ENCODE data around the gene RAPGEF2.

The RAPGEF2 gene

DNA sequence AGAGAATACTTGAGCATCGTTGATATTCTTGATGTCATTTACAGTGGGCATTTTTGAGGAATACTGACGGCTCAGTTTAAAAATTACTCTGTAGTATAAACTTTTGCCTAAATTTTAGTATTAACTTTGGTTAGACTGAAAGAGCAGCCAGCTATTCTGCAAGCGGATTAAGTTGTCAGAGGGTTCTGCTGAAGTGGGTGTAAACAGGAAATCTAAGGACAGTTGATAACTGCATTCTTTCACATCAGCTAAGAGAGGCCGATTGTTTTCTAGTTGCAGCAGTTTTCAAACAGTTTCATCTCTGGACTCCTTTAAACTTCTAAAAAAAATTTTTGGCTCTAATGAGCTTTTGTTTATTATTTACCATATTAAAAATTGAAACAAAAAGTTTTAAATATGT lies 149.6 kb downstream of the RAPGEF2 start:
- Mint-ChIP-seq H3K4me1 (peaks cover 14% of the 10 kb centered on the region), H3K4me3 (no peak overlapping the region), H3K27me3 (ENCODE audit: low read depth) (no peaks in the 10 kb centered on the region)

GRCh38 chr4:159256037-159256436 lies 153.2 kb downstream of the RAPGEF2 start:
- no peak overlapping the region for H3K4me3 Mint-ChIP-seq
- H3K27me3 Mint-ChIP-seq (ENCODE audit: low read depth): no peaks in the 10 kb centered on the region
- no peaks in the 10 kb centered on the region for H3K4me1 Mint-ChIP-seq
- H3K9me3 Mint-ChIP-seq: peaks cover 12% of the 10 kb centered on the region
- TF ChIP-seq, protein P1, sequence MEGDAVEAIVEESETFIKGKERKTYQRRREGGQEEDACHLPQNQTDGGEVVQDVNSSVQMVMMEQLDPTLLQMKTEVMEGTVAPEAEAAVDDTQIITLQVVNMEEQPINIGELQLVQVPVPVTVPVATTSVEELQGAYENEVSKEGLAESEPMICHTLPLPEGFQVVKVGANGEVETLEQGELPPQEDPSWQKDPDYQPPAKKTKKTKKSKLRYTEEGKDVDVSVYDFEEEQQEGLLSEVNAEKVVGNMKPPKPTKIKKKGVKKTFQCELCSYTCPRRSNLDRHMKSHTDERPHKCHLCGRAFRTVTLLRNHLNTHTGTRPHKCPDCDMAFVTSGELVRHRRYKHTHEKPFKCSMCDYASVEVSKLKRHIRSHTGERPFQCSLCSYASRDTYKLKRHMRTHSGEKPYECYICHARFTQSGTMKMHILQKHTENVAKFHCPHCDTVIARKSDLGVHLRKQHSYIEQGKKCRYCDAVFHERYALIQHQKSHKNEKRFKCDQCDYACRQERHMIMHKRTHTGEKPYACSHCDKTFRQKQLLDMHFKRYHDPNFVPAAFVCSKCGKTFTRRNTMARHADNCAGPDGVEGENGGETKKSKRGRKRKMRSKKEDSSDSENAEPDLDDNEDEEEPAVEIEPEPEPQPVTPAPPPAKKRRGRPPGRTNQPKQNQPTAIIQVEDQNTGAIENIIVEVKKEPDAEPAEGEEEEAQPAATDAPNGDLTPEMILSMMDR (IDR thresholded peaks at IDR 0.05; ENCODE audit: unreplicated experiment in 3 of 3): no peak
- H3K36me3 Mint-ChIP-seq (ENCODE audit: low read depth): peaks cover 48% of the 10 kb centered on the region
- H3K27ac Mint-ChIP-seq: no peak overlapping the region

More for the DNA sequence above, 149.6 kb downstream of the RAPGEF2 start:
- Mint-ChIP-seq H3K9me3 (peaks cover 12% of the 10 kb centered on the region), H3K36me3 (ENCODE audit: low read depth) (peaks cover 48% of the 10 kb centered on the region), H3K27ac (no peak overlapping the region)
- TF ChIP-seq, protein P1 (IDR thresholded peaks at IDR 0.05; ENCODE audit: unreplicated experiment in 3 of 3): no peak

DNA sequence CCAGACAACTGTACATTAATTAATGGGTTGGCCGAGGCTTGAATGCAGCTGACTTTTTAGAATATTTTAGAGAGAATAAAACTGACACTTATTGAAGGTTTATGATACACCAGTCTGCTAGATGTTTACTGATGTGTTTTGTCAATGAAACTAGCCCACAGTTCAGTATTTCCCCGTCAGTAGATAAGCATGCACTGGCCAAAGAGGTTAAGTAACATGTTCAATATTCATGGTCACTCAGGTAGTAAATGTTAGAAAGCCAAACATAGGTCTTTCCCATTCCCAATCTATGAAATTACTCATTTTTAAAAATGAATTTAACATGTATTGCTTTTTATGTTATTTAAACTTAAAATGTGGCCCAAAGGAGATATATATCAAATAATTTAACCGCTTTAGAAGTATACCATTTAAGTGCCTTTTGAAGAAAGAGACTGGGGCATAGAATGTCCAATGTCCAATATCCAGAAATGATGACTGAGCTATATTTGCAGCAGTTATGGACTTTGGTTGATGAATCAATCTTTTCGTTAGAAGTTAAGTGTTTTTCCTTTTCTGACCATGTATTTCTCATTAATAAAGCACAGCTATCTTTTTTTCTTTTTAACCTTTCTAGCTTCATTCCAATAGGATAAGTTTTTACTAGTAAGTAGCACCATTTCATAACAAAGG lies 156.1 kb downstream of the RAPGEF2 start:
- Mint-ChIP-seq H3K27ac (no peak overlapping the region), H3K4me3 (no peak overlapping the region), H3K36me3 (ENCODE audit: low read depth) (peaks cover 30% of the 10 kb centered on the region), H3K4me1 (peaks cover 6% of the 10 kb centered on the region), H3K27me3 (ENCODE audit: low read depth) (no peaks in the 10 kb centered on the region), H3K9me3 (peaks cover 12% of the 10 kb centered on the region)
- TF ChIP-seq, protein P1 (IDR thresholded peaks at IDR 0.05; ENCODE audit: unreplicated experiment in 3 of 3): no peak

- Mint-ChIP-seq H3K4me3 (no peak overlapping the region), H3K27me3 (ENCODE audit: low read depth) (no peaks in the 10 kb centered on the region), H3K27ac (no peak overlapping the region), H3K4me1 (peaks cover 17% of the 10 kb centered on the region), H3K9me3 (no peaks in the 10 kb centered on the region), H3K36me3 (ENCODE audit: low read depth) (no peaks in the 10 kb centered on the region)
- TF ChIP-seq, protein P1 (IDR thresholded peaks at IDR 0.05; ENCODE audit: unreplicated experiment in 3 of 3): no peak
Observed at GRCh38 chr4:159264057-159264456, 161.2 kb downstream of the RAPGEF2 start.

DNA sequence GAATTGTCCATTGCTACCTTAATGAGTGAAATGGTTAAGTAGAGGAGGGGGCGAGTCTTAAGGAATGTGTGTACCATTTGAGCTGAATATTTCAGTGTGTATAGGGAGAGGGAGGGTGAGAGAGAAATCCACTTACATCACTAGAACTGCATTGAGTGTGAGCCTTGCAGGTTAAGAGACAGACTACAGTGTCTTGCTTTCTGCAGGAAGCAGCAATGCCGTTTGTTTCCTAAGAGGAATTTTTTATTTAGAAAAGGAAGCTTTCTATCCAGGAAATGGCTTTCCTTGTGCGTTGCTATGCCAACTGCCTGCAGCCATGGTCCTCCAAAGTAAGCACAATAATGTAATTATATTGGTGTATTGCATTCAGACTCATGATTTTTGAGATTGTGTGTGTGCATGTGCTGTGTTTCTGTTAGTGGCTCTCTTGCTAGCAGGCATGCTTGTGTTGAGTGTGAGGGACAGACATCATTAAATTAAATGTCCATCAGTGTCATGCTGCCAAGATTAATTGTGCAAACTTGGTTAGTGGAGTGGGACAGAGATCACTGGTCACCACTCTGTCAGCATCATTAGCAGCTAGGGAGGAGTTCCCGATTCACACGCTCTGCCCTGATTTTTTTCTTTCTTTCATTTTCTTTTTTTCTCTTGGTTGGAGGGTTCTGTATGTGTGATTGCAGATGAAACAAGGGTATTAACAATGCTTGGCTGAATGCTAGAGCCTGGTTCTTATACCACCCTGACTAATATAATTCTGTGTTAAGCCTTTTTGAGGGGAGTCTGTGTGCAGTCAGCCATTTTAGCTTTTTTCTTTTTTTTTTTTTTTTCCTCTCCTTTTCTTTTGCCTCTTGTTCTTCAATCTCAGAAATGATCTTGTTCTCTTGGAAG lies 164.3 kb downstream of the RAPGEF2 start:
- H3K4me1 Mint-ChIP-seq: peaks cover 22% of the 10 kb centered on the region
- TF ChIP-seq, protein P1 (IDR thresholded peaks at IDR 0.05; ENCODE audit: unreplicated experiment in 3 of 3): no peak
- H3K27me3 Mint-ChIP-seq (ENCODE audit: low read depth): no peaks in the 10 kb centered on the region
- H3K9me3 Mint-ChIP-seq: no peaks in the 10 kb centered on the region
- H3K36me3 Mint-ChIP-seq (ENCODE audit: low read depth): no peaks in the 10 kb centered on the region
- no peak overlapping the region for H3K27ac Mint-ChIP-seq
- no peak overlapping the region for H3K4me3 Mint-ChIP-seq
